ENCODE measurements around the gene EVC. TPM values are rescaled to one million over a fixed set of nuclear protein-coding genes. Genes with fewer than 3 reads are reported as not detected.
"Not testable (repeated sequence)": the region's sequence is repeated elsewhere in the genome, so short reads cannot be mapped to it uniquely, and the experiment has no call there.

EVC gene
- total RNA-seq, 1 donor from 2014 or later = 41.4 TPM

DNA sequence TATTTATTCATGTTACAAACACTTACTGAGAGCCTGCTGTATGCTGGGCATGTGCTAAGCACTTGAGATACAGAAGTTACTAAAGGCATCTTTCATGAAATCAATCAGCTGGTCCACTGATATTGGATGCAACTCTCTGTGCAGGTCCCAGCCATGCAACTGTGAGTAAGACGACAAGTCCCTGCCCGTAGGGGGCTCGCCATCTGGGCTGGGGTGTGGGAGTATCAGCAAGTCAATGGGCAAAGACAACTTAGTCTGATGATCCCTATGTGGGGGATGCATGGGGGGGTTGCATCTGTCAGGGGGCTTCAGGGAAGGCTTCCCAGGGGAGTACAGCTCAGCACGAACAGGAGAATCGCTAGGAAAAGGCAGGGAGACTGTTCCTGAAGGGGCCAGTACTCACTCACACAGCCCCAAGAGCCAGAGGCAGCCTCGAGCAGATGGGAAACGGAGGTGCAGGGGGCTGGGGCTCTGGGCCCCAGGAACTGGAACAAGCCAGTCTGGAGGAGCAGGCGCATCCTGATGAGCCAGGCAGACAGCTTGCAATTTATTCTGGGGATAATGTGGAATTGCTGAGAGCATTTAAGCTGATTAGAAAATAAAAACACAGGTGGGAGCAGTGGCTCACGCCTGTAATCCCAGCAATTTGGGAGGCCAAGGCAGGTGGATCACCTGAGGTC lies 141.7 kb downstream of the EVC start:
- Histone ChIP-seq H3K27me3 (ENCODE audit: control insufficient read depth, insufficient read depth, low read length) (no peaks in the 10 kb centered on the region), H3K4me3 (ENCODE audit: low read depth, low read length) (no peak overlapping the region), H3K36me3 (ENCODE audit: control insufficient read depth, insufficient read depth, low read length) (no peaks in the 10 kb centered on the region)
- DNase-seq (ENCODE audit: low read depth) = no peak
- TF ChIP-seq, protein P1, sequence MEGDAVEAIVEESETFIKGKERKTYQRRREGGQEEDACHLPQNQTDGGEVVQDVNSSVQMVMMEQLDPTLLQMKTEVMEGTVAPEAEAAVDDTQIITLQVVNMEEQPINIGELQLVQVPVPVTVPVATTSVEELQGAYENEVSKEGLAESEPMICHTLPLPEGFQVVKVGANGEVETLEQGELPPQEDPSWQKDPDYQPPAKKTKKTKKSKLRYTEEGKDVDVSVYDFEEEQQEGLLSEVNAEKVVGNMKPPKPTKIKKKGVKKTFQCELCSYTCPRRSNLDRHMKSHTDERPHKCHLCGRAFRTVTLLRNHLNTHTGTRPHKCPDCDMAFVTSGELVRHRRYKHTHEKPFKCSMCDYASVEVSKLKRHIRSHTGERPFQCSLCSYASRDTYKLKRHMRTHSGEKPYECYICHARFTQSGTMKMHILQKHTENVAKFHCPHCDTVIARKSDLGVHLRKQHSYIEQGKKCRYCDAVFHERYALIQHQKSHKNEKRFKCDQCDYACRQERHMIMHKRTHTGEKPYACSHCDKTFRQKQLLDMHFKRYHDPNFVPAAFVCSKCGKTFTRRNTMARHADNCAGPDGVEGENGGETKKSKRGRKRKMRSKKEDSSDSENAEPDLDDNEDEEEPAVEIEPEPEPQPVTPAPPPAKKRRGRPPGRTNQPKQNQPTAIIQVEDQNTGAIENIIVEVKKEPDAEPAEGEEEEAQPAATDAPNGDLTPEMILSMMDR (IDR thresholded peaks at IDR 0.05; ENCODE audit: insufficient read depth, low read length, poor library complexity, severe bottlenecking) = no peak

DNA sequence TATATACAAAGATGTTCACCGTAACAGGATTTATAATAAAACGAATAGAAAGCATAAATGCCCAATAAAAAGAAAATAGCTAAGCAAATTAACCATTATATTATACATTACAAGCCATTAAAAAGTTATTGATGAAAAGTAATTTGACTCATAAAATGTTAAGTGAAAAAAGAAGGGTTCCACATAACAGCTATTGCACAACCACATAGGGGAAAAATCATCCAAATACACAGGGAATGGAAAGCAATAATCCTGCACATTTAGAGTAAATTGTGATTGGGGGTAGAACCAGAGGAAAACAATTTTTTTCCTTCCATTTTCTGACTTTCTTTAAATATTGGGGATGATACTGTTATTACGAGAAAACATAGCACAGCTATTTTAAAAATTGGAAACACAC lies 143.9 kb downstream of the EVC start:
- TF ChIP-seq, protein P1 (IDR thresholded peaks at IDR 0.05; ENCODE audit: insufficient read depth, low read length, poor library complexity, severe bottlenecking) = no peak

DNA sequence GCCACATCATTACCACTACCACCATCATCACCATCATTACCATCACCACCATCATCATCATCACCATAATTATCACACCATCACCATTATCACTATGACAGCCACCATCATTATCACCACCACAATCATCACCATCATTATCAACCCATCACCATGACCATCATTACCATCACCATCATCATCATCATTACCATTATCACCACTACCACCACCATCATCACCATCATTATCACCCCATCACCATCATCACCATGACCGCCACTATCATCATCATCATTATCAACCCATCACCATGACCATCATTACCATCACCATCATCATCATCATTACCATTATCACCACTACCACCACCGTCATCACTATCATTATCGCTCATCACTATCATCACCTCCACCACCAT lies 145.4 kb downstream of the EVC start:
- not testable (repeated sequence) for H3K36me3 ChIP-seq (ENCODE audit: control insufficient read depth, insufficient read depth, low read length); H3K27me3 ChIP-seq (ENCODE audit: control insufficient read depth, insufficient read depth, low read length); DNase-seq (ENCODE audit: low read depth); H3K4me3 ChIP-seq (ENCODE audit: low read depth, low read length)

More for the DNA sequence above, 143.9 kb downstream of the EVC start:
- Histone ChIP-seq H3K27me3 (ENCODE audit: control insufficient read depth, insufficient read depth, low read length) (no peaks in the 10 kb centered on the region), H3K4me3 (ENCODE audit: low read depth, low read length) (no peak overlapping the region), H3K36me3 (ENCODE audit: control insufficient read depth, insufficient read depth, low read length) (no peaks in the 10 kb centered on the region)
- no peak for DNase-seq (ENCODE audit: low read depth)

DNA sequence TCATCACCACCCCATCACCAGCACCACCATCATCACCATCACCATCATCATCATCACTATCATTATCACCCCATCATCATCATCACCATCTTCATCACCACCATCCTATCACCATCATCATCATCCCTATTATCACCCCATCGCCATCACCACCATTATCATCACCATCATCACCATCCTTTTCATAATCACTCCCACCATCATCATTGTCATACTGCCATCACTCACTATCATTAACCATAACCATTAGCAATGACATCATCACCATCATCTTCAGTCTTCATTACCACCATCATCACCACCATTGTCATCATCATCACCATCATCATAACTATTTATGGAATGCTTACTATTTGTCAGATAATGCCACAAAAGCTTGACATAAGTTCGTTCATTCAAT lies 146.2 kb downstream of the EVC start:
- Histone ChIP-seq H3K4me3 (ENCODE audit: low read depth, low read length) (no peak overlapping the region), H3K36me3 (ENCODE audit: control insufficient read depth, insufficient read depth, low read length) (no peaks in the 10 kb centered on the region), H3K27me3 (ENCODE audit: control insufficient read depth, insufficient read depth, low read length) (no peaks in the 10 kb centered on the region)
- TF ChIP-seq, protein P1 (IDR thresholded peaks at IDR 0.05; ENCODE audit: insufficient read depth, low read length, poor library complexity, severe bottlenecking) = no peak
- no peak for DNase-seq (ENCODE audit: low read depth)

DNA sequence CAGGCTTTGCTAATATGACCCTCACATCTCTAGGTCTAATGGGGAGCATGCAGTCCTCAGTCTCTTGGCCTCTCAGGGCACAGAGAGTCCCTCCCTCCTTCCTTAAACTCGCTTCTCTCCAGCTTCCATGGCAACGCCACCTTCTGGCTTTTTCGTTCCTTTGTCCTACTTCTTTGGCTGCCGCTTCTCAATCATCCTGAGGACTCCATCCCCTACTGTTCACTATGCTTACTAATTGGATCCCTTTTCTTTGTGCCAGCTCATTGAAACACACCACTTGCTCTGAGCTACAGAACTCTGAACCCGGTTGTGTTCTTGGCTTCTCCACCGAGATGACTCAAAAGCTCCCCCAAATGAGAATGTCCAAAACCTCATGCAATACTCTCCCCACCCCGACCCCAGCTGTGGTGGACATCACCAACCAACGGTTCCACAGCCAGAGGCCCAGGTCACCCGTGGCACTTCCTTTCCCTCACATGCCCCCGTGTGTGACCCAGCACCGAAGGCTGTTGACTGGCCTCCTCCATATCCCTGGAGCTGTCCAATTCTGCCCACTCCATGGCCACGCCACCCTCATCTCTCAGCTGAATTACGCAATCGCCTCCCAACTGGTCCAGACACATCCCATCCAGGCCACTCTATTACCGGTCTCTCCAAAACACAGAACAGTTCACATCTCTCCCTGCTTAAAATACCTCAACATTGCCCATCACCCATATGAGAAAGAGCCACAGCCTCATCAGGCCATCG lies 147.2 kb downstream of the EVC start:
- DNase-seq (ENCODE audit: low read depth) = no peak
- Histone ChIP-seq H3K36me3 (ENCODE audit: control insufficient read depth, insufficient read depth, low read length) (no peaks in the 10 kb centered on the region), H3K27me3 (ENCODE audit: control insufficient read depth, insufficient read depth, low read length) (no peaks in the 10 kb centered on the region), H3K4me3 (ENCODE audit: low read depth, low read length) (no peak overlapping the region)
- TF ChIP-seq, protein P1 (IDR thresholded peaks at IDR 0.05; ENCODE audit: insufficient read depth, low read length, poor library complexity, severe bottlenecking) = no peak

DNA sequence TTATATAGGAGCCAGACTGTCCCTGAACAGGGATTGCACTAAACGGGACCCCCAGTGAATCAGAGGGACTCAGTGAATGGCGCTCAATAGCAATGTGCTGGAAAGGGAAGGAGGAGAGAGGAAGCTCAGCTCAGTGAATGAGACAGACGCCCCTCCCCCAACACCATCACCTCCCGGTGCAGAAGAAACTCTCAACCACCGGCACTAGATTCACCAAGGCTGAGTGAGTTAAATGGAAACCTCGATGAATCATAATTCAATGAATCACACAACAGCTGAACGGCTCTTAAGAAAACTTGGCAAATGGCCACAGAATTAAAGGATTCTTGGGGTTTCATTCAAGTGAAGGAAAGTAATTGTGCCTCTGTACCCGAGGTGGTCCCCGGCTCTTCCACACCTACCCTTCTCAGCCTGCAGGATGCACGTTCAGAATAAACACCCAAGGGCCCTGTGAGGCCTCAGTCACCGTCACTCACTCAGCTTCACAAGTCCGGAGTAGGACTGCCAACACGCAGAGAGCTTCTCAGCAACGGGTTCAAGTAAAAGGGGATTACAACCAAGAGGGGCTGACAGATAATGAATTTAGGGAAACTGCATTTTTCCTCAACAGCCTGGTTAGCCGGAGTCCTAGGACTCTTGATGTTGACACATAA lies 152.6 kb downstream of the EVC start:
- TF ChIP-seq, protein P1 (IDR thresholded peaks at IDR 0.05; ENCODE audit: insufficient read depth, low read length, poor library complexity, severe bottlenecking) = no peak
- H3K27me3 ChIP-seq (ENCODE audit: control insufficient read depth, insufficient read depth, low read length) = no peaks in the 10 kb centered on the region
- peak; percentile 92 for DNase-seq (ENCODE audit: low read depth)
- H3K36me3 ChIP-seq (ENCODE audit: control insufficient read depth, insufficient read depth, low read length) = no peaks in the 10 kb centered on the region
- no peak overlapping the region for H3K4me3 ChIP-seq (ENCODE audit: low read depth, low read length)

All from kidney epithelial cell (primary cell).